HL-60 (cell line): ENCODE results near the gene ABCB9.

Experiments used
- CTCF ChIP-seq: IDR thresholded peaks from one replicate; pipeline ENCODE4 v1.5.1; 2011; ENCODE audit warnings: low read length, control low read depth, inconsistent platforms; ENCODE audit not compliant: insufficient read depth
- GABPA ChIP-seq: IDR thresholded peaks from 2 replicates; pipeline ENCODE4 v1.6.1; 2012; ENCODE audit warnings: low read depth
- POLR2AphosphoS5 ChIP-seq: IDR thresholded peaks from 2 replicates; pipeline ENCODE4 v1.6.1; 2012; ENCODE audit warnings: low read depth
- REST ChIP-seq: IDR thresholded peaks from 2 replicates; pipeline ENCODE4 v1.6.1; 2012; ENCODE audit warnings: low read depth; ENCODE audit not compliant: insufficient replicate concordance
- SPI1 ChIP-seq: IDR thresholded peaks from 2 replicates; pipeline ENCODE4 v1.6.1; 2012; ENCODE audit warnings: low read depth, mild to moderate bottlenecking, borderline replicate concordance

DNA sequence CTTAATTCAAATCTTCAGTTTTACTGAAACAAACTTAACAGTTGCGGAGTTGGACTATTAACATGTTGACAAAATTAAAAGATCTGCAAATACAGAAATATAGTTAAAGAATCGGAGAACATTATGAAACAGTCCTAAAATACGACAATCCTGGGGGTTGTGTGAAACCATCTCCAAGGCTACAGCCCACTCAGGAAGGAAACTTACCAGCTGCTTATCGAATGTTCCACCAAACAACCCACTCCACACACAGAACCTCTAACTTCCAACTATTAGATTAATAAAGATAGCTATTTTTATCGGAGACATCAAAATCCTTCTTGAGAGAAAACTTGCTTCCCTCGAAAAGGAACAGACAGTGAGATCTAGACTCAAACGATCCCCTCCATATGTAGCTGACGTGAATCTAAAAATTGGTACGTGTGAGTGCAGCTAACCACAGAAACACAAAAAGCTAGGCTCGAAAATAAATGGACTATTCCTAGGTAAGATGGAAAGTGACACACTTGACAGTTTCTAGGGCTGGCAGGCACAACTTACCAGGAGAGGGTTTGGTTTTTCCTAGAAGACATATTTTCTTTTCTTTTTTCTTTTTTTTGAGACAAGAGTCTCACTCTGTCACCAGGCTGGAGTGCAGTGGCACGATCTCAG is 83.2 kb downstream of the ABCB9 start:
- TF ChIP-seq CTCF (no peak), GABPA (no peak), POLR2AphosphoS5 (no peak), REST (no peak), SPI1 (no peak)
